Pons (tissue), 1 donor: ENCODE data around the gene UMODL1.
A peak's percentile ranks its signal among the peaks of the same experiment; 100 is the strongest.

Experiments
- DNase-seq: peaks from one replicate; pipeline ENCODE4 v3.0.0-alpha.2; 2016; ENCODE audit warnings: low spot score

The UMODL1 gene

DNA sequence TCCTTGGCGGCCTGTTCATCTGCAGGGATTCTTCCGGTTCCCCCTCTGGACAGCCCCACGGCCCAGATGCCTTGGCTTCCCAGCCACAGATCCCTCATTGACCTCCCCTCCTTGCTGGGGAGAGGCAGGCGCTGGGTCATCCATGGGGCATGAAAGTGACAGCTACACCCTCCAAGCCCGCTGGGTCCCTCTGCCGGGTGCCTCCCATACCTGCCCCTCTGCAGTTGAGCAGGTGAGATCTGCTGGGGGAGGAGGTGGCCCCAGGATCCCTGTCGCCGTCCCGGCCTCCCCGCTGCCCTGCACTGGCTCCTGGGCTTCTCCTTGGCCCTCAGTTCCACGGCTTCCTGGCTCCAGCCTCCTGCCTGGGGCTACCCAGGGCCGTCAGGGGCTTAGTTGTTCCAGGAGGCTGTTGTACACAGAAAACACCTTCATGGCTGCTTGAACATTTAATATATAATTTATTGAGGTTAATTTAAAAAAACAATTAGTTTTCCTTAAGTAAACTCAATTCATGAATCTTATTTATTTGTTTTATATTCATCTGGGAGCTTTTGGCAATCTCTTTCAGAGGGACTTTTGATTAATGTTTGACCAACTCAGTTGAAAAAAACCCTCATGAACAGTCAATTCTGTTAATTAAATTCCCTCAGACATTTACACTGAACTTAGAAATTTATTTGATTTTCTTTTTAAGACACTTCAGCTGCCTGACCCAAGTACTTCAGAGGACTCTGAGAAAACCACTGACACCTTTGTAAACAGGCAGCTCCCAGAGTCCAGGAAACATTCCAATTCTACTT is 80.2 kb downstream of the UMODL1 start:
- DNase-seq, result no peak

DNA sequence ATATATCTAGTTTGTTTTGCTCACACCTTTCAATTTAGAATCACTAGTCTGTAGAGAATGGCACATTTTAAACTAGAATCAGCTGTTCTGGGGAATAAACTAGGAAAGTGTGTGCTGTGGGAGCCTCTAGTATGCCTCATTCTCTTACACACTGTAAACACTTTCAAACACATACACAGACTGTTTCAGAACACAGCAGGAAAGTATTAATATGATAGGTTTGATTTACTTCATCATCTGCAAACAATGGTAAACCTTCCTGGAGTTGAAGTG is 80.8 kb downstream of the UMODL1 start:
- no peak for DNase-seq

DNA sequence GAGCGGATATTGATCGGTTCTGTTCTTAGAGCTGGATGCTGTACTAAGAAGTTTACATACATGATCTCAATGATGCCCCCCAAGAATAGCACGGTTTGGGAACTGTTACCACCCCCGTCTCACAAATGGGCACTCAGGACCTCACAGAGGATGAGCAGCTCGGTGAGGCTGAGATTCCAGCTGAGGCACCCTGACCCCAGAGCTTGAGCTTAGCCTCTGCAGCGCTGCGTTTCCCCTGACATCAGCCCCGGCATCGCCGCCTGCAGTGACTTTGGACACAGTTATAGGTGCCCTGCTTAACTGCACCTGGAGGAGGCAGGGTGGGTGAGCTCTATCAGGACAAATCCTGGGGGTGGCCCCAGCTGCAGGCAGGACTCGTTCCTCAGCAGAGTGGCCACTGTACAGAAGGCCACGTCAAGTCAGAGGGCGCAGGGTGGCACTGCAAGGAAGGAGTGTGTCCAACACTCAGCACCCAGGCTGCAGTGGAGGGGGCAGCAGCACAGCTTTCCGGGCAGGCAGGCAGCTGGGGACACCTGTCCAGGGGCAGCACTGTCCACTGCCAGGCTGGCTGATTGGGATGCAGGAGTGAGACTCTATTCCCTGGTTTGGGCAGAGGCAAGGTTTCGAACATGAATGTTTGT is 82.0 kb downstream of the UMODL1 start:
- DNase-seq, result no peak

DNA sequence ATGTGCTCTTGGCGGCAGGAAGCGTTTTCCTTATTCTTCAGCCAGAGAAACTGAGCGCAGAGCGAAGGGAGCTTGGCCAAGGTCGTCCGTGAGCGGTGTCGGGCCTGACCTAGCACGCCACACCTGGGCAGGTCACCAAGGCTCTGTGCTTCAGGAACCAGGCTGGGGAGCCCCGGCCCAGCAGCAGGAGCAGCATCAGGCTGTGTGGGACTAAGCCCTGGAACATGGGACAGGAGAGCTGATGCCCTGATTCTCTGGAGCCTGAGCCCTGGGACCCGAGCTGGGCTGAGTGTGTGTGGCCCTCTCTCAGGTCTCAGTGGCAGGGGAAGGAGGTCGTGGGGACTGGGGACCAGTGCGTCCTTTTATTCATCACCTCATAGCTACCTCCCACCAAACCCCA is 82.6 kb downstream of the UMODL1 start:
- DNase-seq, result no peak

DNA sequence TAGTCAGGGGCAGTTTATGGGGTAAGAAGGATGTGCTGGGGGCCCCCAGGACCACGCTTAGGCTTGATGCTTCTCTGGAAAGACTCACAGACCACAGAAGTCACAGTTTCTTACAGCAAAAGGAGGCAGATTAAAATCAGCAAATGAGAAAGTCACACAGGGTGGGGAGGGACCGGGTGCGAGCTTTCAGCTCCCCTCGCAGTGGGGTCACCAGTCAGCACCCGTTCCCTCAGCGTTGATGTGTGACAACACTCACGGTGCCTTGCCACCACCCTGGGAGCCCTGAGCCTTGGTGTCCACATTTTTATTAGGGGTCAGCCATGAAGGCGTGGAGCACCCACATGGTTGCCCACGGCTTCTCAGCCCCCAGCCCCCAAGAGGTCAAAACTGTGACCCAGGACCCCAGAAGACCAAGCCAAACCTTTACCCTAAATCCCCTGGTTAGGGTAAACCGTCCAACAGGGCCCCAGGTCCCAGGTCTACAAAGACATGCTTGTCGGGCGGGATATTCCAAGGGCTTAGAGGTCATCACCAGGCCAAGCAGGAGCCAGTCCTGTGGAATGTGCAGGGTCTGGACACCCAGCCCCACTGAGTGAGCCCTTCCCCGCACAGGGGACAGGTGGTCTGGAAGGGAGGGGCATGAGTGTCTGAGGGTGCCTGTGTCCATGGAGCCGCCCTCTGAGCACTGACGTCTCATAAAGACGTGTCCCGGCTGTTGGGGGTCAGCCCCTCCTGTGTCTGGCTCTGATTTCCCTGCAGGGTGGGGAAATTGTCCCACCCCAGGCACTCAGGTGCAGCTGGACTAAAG is 83.3 kb downstream of the UMODL1 start:
- DNase-seq, result no peak

DNA sequence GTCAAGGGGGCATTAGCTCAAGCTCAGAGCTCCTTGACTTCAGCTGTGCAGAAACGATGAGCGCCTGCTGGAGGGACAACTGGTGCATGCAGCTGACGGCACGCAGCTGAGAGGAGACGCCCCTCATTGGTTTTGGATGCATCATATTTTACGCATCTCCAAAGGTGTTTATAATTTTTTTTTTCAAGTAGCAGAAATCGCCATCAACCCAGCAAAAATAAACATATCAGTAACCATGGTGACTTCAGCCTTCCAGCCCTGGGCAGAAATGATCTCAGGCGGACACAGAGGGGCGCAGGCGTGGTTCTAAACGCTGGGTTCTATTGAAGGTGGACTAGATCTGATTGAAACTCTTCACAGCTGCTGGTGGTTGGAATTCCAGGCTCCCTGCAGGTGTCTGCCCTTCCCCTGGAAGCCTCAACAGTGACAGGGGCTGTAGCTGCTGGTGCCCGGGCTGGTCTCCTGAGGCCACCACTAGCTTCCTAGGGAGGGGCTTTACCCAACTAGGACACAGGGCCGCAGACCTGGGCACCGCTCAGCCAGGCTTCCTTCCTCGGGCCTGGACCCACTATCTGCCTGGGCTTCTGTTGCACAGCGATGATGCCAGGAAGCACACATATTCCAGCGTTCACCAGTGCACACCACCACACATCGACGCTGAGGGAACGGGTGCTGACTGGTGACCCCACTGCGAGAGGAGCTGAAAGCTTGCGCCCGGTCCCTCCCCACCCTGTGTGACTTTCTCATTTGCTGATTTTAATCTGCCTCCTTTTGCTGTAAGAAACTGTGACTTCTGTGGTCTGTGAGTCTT is 84.1 kb downstream of the UMODL1 start:
- DNase-seq, result no peak

DNA sequence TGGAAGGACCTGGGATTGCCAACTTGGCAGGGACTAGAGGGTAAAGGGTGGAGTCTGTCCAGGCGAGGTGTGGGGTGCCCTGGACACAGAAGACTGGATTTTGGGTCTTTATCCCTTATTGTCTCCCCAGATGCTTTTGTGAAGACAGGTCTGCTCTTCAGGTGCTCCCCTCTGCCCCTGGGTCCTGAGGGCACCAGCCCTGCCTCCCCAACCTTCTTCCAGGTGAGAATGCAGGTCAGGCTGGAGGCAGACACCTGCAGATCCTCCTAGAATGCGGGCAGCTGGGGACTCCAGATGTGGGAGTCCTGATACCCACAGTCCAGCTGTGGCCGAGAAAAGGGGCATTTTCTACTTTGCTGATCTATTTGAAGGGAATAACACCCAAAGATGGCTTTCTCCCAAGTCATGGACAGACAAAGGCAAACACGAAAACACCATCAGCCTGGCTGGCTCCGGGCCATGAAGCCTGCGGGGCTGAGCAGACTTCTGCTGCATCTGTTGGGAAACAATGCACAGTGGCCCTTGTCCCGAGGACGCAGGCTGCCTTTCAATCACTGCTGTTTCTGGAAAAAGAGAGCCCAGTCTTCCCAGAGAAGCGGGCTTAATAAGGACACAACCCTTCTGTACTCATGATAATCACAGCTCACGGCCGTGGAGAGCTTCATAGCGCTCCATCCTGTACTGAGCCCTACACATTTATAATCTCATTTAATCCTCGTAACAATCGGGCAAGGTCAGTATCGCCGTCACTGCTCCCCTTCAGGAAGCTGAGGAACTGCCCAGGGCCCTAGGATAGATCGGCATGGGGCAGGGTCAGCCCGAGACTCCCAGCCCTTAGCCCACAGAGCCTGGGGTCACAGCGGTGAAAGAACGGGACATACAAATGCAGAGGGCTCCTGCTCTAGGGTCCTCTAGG is 85.8 kb downstream of the UMODL1 start:
- DNase-seq, result peak; percentile 99

DNA sequence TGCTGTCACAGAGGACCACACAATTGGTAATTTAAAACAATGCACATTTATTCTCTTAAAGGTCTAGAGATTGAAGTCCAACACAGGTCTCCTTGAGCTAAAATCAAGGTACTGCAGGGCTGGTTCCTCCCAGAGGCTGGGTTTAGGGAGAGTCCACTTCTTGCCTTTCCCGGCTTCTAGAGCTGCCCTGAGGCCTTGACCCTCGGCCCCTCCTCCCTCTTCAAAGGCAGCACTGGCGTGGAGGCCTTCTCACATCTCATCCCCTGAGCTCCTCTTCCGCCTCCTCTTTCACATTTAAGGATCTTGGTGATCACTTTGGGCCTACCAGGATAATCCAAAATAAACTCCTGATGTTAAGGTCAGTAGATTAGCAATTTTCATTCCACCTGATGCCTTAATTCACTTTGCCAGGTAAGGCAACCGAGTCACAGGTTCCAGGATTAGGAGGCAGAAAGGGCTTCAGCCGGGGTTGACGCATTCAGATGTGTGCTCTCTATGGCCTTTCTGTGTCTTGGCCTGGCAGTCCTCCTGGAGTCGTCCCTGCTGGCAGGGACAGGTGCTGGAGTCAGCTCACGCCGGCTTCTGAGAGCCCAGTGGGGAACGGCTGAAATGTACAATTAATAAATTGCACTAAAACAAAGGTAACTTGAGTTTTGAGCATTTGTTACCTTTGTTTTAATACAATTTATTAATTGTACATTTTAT is 86.6 kb downstream of the UMODL1 start:
- DNase-seq, result no peak

DNA sequence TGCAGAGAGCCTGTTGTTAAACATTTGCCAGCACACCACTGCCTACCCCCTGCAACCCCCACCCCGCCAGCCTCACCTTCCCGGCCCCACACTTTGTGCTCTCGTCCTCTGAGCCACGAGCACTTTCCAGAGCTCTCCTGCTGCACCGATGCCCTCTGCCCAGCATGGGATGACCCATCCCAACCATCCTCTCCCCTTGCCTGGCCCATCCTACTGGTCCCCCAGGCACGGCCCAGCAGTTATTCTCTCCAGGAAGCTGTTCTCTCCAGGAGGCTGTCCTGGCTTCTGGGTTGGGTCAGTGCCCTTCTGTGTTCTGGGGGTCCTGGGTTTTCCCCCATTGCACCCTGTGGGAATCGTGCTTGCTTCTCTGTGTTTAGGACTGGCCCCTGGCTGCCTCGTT is 87.7 kb downstream of the UMODL1 start:
- no peak for DNase-seq

DNA sequence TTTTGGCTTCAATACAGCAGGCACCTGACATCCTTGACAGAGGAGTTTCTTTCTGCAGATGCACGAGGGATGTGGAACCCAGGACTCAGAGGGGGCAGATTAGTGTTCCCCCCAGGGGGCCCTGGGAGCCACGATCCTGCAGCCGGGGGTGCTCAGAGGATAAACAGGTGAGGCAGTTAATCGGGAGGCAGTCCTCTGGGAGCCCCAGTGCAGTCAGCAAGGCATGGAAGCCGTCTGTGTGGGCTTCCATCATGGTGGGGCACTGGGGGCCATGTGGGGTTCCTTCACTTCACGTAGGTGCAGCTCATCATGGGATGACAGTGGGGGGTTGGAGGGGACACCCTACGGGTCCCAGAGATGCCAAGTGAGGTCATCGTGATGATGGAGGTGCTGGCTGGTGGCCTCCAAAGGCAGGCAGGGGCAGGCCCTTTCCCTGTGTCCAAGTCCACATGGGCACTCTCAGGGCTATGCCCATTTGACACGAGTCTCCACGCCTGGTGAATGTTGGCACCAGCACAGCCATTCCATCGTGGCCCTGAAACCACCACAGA is 88.5 kb downstream of the UMODL1 start:
- DNase-seq, result no peak

DNA sequence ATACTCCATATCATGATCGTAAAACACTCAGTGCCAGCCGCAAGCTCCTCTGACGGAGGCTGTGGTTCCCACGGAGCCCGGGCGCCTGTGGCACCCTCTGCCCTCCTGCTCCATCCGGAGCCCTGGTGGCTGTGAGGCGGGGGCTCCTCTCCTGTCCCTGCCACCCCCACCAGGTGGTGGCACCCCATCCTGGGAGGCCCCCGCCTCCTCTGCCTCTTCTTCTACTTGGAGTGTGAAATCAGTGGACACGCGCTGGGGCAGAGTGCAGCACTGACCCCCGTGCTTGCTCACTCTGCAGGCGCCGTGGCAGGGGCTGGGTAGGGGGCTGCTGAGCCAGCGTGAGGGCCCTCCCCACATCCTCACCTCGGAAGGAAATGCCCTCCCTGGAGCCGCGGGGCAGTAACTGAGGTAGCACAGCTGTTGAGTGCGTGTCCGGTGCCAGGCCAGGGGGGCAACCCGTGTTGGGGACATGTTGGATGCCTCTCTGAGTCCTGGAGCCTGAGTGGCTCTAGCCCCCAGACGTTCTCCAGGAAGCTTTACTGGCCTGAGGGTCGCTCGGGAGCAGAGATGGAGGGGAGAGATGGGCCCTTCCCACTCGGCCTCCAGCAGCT is 89.1 kb downstream of the UMODL1 start:
- no peak for DNase-seq

DNA sequence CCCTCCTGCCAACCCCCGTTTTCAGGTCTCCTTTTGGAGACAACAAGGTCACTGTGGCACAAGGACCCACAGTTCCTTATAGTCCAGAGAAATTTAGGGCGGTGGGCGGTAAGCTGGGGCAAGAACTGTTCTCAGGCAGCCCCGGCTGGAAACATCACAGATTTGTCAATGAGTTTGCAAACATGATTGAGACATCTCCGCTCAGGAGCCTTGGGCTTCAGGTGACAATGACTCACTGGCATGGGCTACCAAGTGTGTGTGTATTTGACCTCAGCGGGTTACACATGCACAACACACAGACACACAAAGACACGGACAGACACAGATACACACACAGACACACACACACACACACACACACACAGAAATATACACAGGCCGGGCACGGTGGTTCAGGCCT is 89.6 kb downstream of the UMODL1 start:
- DNase-seq, result no peak

DNA sequence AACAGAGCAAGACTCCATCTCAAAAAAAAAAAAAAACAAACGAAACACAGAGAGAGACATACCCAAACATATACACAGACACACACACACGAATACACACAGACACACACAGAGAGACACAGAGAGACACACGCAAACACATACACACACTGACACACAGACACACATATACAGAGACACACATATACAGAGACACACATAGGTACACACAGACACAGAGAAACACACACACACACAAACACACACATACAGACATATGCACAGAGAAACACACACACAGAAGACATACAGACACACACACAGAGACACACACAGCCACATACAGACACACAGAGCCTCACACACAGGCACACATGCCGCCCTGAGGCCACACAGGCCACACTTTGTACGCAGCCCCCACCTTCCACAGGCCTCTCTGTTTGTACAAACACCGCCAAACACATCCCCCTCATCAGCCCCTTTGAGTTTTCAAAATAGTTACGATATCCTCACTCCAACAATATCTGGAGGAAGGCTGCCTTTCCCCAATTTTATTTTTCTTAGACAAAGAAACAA is 90.4 kb downstream of the UMODL1 start:
- no peak for DNase-seq

DNA sequence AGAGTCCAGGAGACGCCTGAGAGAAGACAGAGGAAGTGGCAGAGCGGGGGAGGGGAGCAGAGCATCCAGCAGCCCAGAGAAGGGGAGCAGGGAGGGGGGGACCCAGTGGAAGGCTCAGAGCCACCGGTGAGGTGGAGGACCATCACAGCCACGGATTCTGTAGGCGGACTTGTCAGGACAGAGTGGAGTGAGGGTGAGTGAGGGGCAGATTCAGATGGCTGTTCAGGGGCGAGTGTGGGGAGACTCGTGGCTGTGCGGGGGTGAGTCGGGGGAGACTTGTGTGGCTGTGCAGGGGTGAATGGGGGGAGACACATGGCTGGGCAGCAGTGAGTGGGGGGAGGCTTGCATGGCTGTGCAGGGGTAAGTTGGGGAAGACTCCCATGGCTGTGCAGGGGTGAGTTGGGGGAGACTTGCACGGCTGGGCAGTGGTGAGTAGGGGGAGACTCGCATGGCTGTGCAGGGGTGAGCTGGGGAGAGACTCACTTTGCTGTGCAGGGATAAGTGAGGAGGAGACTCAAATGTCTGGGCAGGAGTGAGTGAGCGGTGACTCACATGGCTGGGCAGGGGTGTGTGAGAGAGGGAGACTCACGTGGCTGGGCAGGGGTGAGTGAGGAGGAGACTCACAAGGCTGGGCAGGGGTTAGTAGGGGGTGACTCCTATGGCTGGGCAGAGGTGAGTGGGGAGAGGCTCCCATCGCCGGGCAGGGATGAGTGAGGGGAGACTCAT is 91.0 kb downstream of the UMODL1 start:
- DNase-seq, result no peak

DNA sequence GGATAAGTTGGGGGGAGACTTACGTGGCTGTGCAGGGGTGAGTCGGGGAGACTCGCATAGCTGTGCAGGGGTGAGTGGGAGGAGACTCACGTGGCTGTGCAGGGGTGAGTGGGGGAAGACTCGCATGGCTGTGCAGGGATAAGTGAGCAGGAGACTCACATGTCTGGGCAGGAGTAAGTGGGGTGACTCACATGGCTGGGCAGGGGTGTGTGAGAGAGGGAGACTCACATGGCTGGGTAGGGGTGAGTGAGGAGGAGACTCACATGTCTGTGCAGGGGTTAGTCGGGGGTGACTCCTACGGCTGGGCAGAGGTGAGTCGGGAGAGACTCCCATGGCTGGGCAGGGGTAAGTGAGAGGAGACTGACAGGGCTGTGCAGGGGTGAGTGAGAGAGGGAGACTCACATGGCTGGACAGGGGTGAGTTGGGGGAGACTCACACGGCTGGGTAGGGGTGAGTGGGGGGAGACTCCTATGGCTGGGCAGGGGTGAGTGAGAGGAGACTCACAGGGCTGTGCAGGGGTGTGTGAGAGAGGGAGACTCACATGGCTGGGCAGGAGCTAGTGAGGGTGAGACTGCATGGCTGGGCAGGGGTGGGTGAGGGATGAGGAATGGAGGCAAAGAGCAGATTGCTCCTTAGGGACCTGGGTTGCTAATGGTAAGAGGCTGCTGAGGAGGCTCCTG is 91.9 kb downstream of the UMODL1 start:
- no peak for DNase-seq

DNA sequence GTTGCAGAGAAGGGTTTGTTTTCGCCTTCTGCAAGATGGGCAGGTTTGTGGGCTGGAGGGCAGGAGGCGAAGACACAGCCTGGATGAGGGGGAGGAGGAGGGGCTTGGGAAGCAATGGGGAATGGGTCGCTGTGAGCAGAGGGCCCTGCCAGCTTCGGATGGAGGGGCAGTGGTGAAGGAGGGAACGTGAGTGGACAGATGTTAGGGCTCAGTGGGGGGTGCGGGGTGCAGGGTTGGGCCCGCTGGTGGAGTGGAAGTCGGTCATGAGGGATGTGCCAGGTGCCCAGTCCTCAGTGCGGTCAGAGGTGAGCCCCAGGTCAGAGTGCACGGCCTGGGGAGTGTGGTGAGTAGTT is 92.4 kb downstream of the UMODL1 start:
- DNase-seq, result no peak

DNA sequence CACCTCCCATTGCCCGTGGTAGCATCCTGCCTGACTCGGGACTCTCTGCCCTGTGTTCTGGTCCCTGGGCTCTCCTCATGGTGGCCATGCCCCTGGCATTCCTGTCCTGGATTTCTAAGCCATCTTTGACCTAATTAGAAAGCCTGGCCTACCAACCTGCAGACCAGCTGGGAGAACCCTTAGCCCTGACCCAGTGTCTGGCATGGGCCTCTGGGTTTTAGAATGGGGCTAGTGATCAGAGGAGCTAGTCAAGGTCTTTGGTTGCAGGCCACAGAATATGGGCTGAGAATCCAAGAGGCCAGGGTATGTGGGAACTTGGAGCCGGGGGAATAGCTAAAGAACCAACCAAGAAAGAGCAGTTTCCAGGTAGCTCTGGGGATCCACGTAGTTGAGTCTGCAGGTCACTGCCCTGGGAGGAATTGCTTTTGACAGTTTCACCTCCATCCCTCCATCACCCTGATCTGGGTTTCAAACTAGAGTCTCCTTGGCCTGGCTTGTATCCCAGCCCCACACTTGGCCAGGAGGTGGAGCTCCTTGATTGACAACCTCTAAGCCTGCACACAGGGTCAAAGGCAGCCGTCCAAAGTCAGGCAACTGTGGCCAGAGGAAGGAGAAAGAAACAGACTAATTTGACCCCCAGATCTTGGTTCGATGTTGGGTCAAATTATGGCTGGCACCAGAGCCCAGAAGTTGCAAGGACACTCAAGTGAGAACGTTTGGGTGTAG is 93.1 kb downstream of the UMODL1 start:
- peak; percentile 78 for DNase-seq

DNA sequence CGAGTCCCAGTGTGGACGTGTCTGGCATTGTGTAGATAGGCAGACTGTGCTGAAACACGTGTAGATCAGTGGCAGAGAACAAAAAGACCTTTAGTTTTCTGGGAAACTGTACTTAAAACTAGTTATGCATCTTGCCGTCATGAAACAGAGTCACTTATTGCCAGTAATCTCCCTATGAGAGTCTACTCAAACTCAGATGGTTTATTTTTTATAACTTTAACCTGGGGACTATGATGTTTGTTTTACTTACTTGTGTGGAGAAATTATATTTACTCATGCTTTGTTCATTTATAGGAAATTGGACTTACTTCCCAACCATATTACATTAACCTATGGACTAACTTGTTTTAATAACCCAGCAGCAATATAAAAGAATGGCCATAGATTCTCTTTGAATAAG is 93.7 kb downstream of the UMODL1 start:
- no peak for DNase-seq
